ENCODE measurements around the gene STARD9.
"Not testable (repeated sequence)": the region's sequence is repeated elsewhere in the genome, so short reads cannot be mapped to it uniquely, and the experiment has no call there.

STARD9 gene

DNA sequence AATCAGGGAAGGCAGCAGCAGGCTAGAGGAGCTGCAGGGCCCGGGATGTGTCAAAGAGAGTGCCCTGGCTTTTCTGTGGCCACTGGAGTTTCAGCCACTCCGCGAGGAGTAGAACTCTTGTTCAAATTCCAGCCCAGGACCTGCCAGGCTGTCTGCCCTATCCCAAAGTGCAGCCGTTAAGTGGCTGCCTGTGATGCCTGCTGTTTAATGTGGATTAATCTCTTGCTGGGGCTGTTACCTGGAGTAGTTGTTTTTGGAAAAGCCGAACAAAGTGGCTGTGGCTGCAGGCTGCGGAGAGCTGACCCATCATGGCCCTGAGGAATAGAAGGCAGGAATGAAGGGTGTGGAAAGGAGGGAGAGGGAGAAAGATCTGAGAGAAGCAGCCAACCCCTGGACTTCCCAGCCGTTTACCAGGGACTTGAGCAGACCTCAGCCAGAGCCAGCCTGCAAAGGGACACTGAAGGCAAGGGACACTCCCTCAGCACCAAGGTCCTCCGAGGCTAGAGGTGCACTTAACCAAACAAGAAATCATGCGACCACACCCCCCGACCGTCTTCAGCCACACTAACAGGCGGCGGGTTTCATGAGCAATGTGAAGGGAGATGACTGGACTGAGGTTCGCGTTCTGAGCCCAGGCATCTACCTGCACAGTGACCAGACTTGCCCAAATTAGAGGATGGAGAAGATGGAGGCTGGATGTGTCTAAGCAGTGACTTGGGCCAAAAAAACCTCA lies 156.9 kb downstream of the STARD9 start:
- DNase-seq = no peak

GRCh38 chr15:42733027-42733426 lies 157.6 kb downstream of the STARD9 start:
- DNase-seq = no peak

- DNase-seq = no peak
These were observed 158.8 kb downstream of the STARD9 start for GRCh38 chr15:42734076-42734672.

DNA sequence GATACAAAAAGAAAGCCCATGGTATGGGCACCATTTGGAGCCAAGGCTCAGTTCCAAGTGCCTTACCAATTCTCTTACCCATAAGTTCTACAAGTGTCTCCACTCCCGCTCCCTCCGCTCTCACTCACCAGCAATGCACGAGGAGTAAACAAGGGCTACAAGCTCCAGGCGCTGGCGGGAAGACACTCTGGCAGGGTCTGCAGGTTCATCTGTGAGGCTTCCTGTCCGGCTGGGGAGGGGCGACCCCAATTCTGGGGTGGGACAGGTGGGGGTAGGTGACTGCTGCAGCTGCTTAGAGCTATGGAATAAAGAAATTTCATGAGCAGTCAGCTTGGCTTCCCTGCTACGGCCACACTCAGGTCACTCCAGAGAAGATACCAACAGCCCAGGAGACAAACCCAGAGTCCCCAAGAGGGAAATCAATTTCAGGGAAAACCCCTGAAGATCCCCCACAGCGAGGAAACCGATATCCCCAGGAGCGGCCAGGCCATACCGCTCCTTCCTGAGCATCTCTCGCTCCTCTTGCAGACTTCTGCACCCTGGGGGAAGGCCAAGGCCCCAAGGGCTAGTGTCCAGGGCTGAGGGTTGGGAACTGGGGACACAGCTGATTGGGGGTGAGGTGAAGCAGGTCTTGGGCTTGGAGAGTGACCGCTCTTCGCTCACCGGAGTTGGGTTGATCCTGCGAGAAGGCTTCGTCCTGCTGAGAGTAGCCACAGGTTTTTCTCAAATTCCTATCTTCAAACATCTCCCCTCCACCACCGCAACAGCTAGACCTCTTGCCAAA lies 160.2 kb downstream of the STARD9 start:
- no peak for DNase-seq

DNA sequence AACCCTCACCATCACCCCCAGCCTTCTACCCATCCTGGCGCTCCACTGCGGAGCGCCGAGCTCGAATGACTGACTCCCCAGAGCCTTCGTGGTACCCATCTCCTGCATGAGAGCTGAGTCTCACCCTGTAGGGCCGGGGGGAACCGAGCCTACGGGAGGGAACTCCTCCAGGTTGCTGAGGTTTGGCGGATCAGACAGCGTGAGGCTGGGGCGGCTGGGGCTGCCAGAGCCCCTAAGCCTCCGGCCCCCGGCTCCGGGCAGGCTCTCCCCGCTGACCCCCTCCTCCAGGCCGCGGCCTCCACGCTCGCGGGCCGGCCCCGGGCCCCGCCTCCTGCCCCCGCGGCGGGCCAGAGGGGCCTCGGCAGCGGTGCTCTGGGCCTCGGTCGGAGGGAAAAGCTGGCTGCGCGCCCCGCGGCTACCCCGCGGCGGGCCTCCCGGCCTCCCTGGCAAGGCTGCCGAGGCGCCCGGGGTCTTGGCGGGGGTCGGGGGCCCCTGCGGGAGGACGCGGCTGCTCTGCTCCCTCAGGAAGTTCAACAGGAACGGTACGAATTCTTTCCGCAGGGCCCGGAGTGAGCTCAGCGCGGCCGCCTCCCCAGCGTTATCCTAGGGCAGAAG lies 160.9 kb downstream of the STARD9 start:
- no peak for DNase-seq

DNA sequence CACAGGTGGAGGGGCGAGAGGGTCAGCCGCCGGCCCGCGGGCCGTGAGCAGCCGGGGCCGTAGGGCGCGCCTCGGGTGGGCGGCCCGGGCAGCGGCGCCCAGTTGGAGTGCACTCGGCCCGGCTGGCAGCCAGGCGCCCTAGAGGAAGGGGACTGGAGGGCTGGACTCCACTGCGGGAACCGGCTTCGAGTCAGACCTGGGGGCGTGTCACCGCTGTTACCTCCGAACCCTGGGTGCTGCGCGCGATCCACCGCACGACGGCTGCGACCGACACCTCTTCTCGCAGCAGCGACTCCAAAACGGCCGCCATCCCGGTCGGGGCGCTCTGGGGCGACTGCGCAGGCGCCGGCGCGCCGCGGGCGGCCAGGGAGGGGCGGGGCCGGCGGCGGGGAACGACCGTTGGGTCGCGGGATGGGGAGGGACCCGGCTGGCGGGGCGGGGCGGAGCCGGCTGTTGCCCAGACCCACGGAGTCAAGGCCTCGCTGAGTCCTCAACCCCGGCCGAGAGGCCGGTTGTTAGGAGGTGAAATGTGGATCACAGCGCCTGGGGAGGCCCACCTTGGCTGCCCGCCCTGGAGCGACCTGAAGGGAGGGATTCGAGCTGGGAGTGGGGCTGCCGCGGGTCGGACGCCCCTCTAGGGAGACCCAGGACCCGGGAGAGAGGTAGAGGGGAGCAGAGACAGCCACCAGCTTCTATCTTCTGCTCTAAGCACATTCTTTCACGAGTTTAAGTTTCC lies 161.6 kb downstream of the STARD9 start, which contains the start of gene CDAN1:
Gene CDAN1, minus strand, starts transcription at position 336 of the 736 bp plus-strand sequence. Its CDS starts 26 bp downstream, at position 310.
- DNase-seq = peak; percentile 53

DNA sequence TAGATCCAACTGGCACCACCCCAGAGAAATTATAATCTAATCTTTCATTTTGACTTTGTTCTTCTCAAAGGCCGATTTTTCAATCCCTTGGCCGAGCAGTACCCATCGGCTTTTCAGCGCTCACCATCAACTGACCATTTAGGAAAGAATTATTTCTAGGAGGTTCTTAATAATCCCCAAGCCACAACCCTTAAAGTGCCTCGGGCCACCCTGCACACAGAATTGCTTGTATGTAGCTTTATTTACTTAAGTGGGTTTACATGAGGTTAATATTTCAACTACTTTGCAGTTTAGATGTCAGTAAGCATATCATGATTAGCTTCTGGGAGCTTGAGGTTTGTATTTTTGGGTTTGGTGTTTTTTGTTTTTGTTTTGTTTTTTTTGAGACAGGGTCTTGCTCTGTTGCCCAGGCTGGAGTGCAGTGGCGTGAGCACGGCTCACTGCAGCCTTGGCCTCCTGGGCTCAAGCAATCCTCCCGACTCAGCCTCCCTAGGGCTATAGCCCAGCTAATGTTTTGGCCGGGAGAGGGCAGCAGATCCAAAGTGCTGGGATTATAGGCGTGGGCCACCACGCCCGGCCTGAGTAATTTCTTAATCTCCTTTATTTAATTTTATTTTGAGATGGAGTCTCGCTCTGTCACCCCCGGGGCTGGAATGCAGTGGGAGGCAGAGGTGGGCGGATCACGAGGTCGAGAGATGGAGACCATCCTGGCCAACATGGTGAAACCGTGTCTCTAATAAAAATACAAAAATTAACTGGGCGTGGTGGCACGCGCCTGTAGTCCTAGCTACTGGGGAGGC lies 162.3 kb downstream of the STARD9 start:
- DNase-seq = no peak

GRCh38 chr15:42741710-42742109 lies 166.3 kb downstream of the STARD9 start:
- no peak for DNase-seq

DNA sequence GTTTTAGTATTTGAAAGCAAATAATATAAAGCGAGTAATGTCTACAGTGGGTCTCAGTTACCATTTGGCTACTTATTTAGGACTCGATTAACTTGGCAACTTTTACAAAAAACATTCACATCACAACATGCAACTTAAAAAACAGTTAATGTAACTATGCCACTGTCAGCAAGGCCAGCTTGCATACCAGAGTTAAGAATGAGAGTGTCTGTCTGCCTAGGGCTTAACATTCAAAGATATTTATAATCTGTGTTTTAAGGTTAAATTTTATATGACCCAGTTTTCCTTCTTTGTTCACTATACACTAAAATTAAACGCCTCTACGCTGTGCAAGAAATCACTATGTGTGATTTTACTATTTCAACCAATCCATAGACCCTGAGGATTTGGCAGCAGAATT lies 166.7 kb downstream of the STARD9 start:
- no peak for DNase-seq

GRCh38 chr15:42744195-42744594 lies 168.8 kb downstream of the STARD9 start:
- no peak for DNase-seq

DNA sequence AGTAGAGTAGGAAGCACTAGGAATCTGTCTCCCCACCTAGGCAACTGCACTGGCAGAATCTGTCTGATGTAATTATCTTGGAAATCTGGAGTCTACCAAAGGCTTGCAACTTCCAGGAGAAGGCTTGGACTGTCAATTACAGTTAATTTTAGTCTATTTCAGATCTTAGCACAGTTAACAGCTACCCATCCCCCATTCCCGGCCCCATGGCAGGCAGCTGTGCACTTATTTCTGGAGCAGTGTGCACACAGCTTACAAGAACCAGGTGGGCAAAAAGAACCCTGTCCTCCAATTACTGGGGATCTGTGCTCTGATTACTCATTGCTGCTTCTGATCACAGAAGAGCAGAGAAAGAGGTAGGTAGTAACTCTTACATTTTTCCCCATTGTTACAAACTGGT lies 173.9 kb downstream of the STARD9 start:
- no peak for DNase-seq

- no peak for DNase-seq
These were observed 174.9 kb downstream of the STARD9 start for GRCh38 chr15:42750306-42750705.

GRCh38 chr15:42759093-42759492 lies 183.7 kb downstream of the STARD9 start:
- DNase-seq = no peak

- DNase-seq = no peak
These were observed 185.4 kb downstream of the STARD9 start for GRCh38 chr15:42760759-42761158.

DNA sequence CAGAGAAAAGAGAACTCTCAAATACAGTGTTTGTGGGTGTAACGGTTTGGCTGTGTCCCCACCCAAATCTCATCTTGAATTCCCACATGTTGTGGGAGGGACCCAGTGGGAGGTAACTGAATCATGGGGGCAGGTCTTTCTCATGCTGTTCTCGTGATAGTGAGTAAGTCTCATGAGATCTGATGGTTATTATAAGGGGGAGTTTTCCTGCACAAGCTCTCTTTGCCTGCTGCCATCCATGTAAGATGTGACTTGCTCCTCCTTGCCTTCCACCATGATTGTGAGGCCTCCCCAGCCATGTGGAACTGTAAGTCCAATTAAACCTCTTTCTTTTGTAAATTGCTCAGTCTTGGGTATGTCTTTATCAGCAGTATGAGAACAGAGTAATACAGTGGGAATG lies 186.4 kb downstream of the STARD9 start:
- not testable (repeated sequence) for DNase-seq

GRCh38 chr15:42764154-42764731 lies 188.8 kb downstream of the STARD9 start:
- DNase-seq = not testable (repeated sequence)

- not testable (repeated sequence) for DNase-seq
These were observed 190.7 kb downstream of the STARD9 start for GRCh38 chr15:42766109-42766508.
